GM12891 (cell line): ENCODE measurements around the gene UNCX.

Source experiments
- PAX5 ChIP-seq: IDR thresholded peaks from 2 replicates; pipeline ENCODE4 v1.6.1; 2011; ENCODE audit warnings: low read length, moderate library complexity, mild to moderate bottlenecking; ENCODE audit not compliant: insufficient read depth, severe bottlenecking
- POLR2A ChIP-seq: IDR thresholded peaks from 2 replicates; pipeline ENCODE4 v1.6.1; 2011; ENCODE audit warnings: low read depth, low read length, control low read depth
- POLR2AphosphoS5 ChIP-seq: IDR thresholded peaks from 2 replicates; pipeline ENCODE4 v1.6.1; 2011; ENCODE audit warnings: low read depth, low read length, control low read depth
- POU2F2 ChIP-seq: IDR thresholded peaks from 2 replicates; pipeline ENCODE4 v1.6.1; 2011; ENCODE audit warnings: low read depth, mild to moderate bottlenecking, control low read depth, low read length, moderate library complexity
- SPI1 ChIP-seq: IDR thresholded peaks from 2 replicates; pipeline ENCODE4 v1.6.1; 2011; ENCODE audit warnings: low read depth, low read length, control low read depth
- TAF1 ChIP-seq: IDR thresholded peaks from 2 replicates; pipeline ENCODE4 v1.6.1; 2011; ENCODE audit warnings: low read depth, low read length, control low read depth

GRCh38 chr7:1246160-1246870 is 13.6 kb downstream of the UNCX start:
- TF ChIP-seq TAF1 = no peak
- TF ChIP-seq POLR2A = no peak
- no peak for TF ChIP-seq SPI1
- TF ChIP-seq POLR2AphosphoS5 = no peak
- no peak for TF ChIP-seq PAX5
- no peak for TF ChIP-seq POU2F2
